ENCODE data around the gene LCE2B. TPM values are rescaled to one million over a fixed set of nuclear protein-coding genes. Genes with fewer than 3 reads are reported as not detected.

LCE2B gene
- total and polyA plus RNA-seq, 2 donors (not counting 1 experiment from before 2014, with no cell fraction given) = 0.53 TPM; not detected in 1

DNA sequence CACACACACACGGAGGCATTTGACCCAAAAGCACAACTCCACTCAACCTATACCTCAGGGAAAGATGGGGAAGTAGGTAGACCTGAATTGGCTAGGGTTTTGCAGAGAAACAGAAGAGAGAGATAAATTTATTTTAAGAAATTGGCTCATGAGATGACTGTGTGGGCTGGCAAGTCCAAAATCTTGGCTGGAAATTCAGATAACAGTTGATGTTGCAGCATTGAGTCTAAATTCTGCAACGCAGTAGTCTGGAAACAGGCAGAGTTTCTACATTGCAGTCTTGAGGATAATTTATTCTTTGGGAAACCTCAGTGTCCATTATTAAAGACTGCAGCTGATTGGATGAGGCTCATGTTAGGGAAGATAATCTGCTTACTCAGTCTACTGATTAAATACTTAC lies 4.3 kb upstream of the LCE2B start:
- H3K4me2 ChIP-seq (ENCODE audit: extremely low read depth, insufficient read depth, low read length) = no peak overlapping the region
- no peaks in the 10 kb centered on the region for H3K27me3 ChIP-seq (ENCODE audit: control insufficient read depth, insufficient read depth, low read length)
- DNase-seq (ENCODE audit: low read depth in 2 of 2) = no peak

DNA sequence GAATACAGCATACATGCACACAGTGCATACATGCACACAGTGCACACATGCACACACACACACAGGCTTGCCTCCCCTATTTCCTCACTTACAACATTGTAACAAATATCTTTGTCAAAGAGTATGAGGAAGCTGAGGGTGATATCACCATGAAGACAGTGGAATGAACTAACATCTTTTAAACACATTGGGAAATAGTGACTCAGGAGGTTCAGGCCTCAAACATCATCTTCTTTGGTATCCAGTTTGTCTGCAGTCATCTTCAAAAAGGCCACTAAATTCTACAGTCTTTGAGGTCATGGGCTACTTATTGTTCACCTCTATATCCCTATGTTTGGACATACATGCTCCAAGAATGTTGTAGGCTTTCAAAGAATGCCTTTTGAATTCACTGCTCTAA lies 2.1 kb upstream of the LCE2B start:
- no peak for TF ChIP-seq EZH2 (IDR thresholded peaks at IDR 0.05; ENCODE audit: low read length, missing control alignments)
- TF ChIP-seq, protein P1, sequence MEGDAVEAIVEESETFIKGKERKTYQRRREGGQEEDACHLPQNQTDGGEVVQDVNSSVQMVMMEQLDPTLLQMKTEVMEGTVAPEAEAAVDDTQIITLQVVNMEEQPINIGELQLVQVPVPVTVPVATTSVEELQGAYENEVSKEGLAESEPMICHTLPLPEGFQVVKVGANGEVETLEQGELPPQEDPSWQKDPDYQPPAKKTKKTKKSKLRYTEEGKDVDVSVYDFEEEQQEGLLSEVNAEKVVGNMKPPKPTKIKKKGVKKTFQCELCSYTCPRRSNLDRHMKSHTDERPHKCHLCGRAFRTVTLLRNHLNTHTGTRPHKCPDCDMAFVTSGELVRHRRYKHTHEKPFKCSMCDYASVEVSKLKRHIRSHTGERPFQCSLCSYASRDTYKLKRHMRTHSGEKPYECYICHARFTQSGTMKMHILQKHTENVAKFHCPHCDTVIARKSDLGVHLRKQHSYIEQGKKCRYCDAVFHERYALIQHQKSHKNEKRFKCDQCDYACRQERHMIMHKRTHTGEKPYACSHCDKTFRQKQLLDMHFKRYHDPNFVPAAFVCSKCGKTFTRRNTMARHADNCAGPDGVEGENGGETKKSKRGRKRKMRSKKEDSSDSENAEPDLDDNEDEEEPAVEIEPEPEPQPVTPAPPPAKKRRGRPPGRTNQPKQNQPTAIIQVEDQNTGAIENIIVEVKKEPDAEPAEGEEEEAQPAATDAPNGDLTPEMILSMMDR (conservative IDR thresholded peaks at IDR 0.05 in 1 of 2, IDR thresholded peaks at IDR 0.05 in 1 of 2; ENCODE audit: low read depth in 1 of 2, low read length in 2 of 2) = no peak
- no peaks in the 10 kb centered on the region for H3K36me3 ChIP-seq (ENCODE audit: control insufficient read depth, insufficient read depth, low read length)
- no peak overlapping the region for H3K9ac ChIP-seq (ENCODE audit: insufficient read depth, low read length)
- H3K79me2 ChIP-seq (ENCODE audit: control insufficient read depth, insufficient read depth, low read length) = no peaks in the 10 kb centered on the region
- no peak for DNase-seq (ENCODE audit: low read depth in 2 of 2)
- H3K27ac ChIP-seq (ENCODE audit: insufficient read depth, low read length) = no peak overlapping the region
- no peak overlapping the region for H3K4me2 ChIP-seq (ENCODE audit: extremely low read depth, insufficient read depth, low read length)
- no peaks in the 10 kb centered on the region for H4K20me1 ChIP-seq (ENCODE audit: control insufficient read depth, extremely low read depth, insufficient read depth, low read length)
- no peaks in the 10 kb centered on the region for H3K9me3 ChIP-seq (ENCODE audit: control insufficient read depth, insufficient read depth, low read depth, low read length)
- H2AFZ ChIP-seq (ENCODE audit: low read length) = no peak overlapping the region
- H3K27me3 ChIP-seq (ENCODE audit: control insufficient read depth, insufficient read depth, low read length) = no peaks in the 10 kb centered on the region
- no peaks in the 10 kb centered on the region for H3K4me1 ChIP-seq (ENCODE audit: control insufficient read depth, extremely low read depth, insufficient read depth, low read length)
- H3K4me3 ChIP-seq (replicated peaks in 1 of 4; ENCODE audit: control extremely low read depth in 1 of 4, insufficient read depth in 1 of 4, low read depth in 3 of 4, low read length in 4 of 4) = no peak overlapping the region

More for the DNA sequence above, 4.3 kb upstream of the LCE2B start:
- Histone ChIP-seq H3K9me3 (ENCODE audit: control insufficient read depth, insufficient read depth, low read depth, low read length) (no peaks in the 10 kb centered on the region), H2AFZ (ENCODE audit: low read length) (no peak overlapping the region), H3K9ac (ENCODE audit: insufficient read depth, low read length) (no peak overlapping the region), H3K27ac (ENCODE audit: insufficient read depth, low read length) (no peak overlapping the region), H4K20me1 (ENCODE audit: control insufficient read depth, extremely low read depth, insufficient read depth, low read length) (no peaks in the 10 kb centered on the region), H3K36me3 (ENCODE audit: control insufficient read depth, insufficient read depth, low read length) (no peaks in the 10 kb centered on the region), H3K79me2 (ENCODE audit: control insufficient read depth, insufficient read depth, low read length) (no peaks in the 10 kb centered on the region), H3K4me1 (ENCODE audit: control insufficient read depth, extremely low read depth, insufficient read depth, low read length) (no peaks in the 10 kb centered on the region), H3K4me3 (replicated peaks in 1 of 4; ENCODE audit: control extremely low read depth in 1 of 4, insufficient read depth in 1 of 4, low read depth in 3 of 4, low read length in 4 of 4) (no peak overlapping the region)
- TF ChIP-seq EZH2 (IDR thresholded peaks at IDR 0.05; ENCODE audit: low read length, missing control alignments) = no peak
- TF ChIP-seq, protein P1 (conservative IDR thresholded peaks at IDR 0.05 in 1 of 2, IDR thresholded peaks at IDR 0.05 in 1 of 2; ENCODE audit: low read depth in 1 of 2, low read length in 2 of 2) = no peak

- H3K4me1 ChIP-seq (ENCODE audit: control insufficient read depth, extremely low read depth, insufficient read depth, low read length) = peaks cover 7% of the 10 kb centered on the region
- no peak within 1 kb of the TSS for H3K27ac ChIP-seq (ENCODE audit: insufficient read depth, low read length)
- no peak for TF ChIP-seq EZH2 (IDR thresholded peaks at IDR 0.05; ENCODE audit: low read length, missing control alignments)
- H4K20me1 ChIP-seq (ENCODE audit: control insufficient read depth, extremely low read depth, insufficient read depth, low read length) = no peaks in the 10 kb centered on the region
- no peaks in the 10 kb centered on the region for H3K79me2 ChIP-seq (ENCODE audit: control insufficient read depth, insufficient read depth, low read length)
- H3K27me3 ChIP-seq (ENCODE audit: control insufficient read depth, insufficient read depth, low read length) = no peaks in the 10 kb centered on the region
- H3K4me2 ChIP-seq (ENCODE audit: extremely low read depth, insufficient read depth, low read length) = no peak within 1 kb of the TSS
- no peaks in the 10 kb centered on the region for H3K9me3 ChIP-seq (ENCODE audit: control insufficient read depth, insufficient read depth, low read depth, low read length)
- H2AFZ ChIP-seq (ENCODE audit: low read length) = no peak within 1 kb of the TSS
- no peaks in the 10 kb centered on the region for H3K36me3 ChIP-seq (ENCODE audit: control insufficient read depth, insufficient read depth, low read length)
- no peak for DNase-seq (ENCODE audit: low read depth in 2 of 2)
- no peak within 1 kb of the TSS for H3K4me3 ChIP-seq (replicated peaks in 1 of 4; ENCODE audit: control extremely low read depth in 1 of 4, insufficient read depth in 1 of 4, low read depth in 3 of 4, low read length in 4 of 4)
- no peak within 1 kb of the TSS for H3K9ac ChIP-seq (ENCODE audit: insufficient read depth, low read length)
Observed at GRCh38 chr1:152697701-152698600, 12.0 kb downstream of the LCE2B start, which contains the start of gene LCE2A. LCE2A (plus strand) TSS chr1:152698345; CDS start chr1:152698902, 557 bp downstream.
